ENCODE results near the gene GORASP1. TPM values are rescaled to one million over a fixed set of nuclear protein-coding genes. Genes with fewer than 3 reads are reported as not detected.

GORASP1 gene
- total and polyA plus RNA-seq, 2 of the 13 experiments (the other 11 are each of a cell fraction or from before 2014, with no cell fraction given) = 36.4 to 39.8 TPM

GRCh38 chr3:39114456-39114855 is 7.0 kb upstream of the GORASP1 start:
- no peak overlapping the region for H3K4me2 ChIP-seq (ENCODE audit: low read depth, low read length)
- DNase-seq (ENCODE audit: low spot score) (no peak), ATAC-seq (no peak), FAIRE-seq (no peak)
- H3K27me3 ChIP-seq (ENCODE audit: control insufficient read depth in 1 of 2, insufficient read depth in 2 of 2, low read length in 2 of 2) = no peaks in the 10 kb centered on the region
- no peaks in the 10 kb centered on the region for H3K9me3 ChIP-seq (ENCODE audit: low read length)
- no peak overlapping the region for H3K4me3 ChIP-seq (replicated peaks in 1 of 3; ENCODE audit: insufficient read depth in 1 of 3, low read depth in 2 of 3, low read length in 3 of 3)
- H3K4me1 ChIP-seq (ENCODE audit: insufficient read depth, low read length) = no peaks in the 10 kb centered on the region
- 11% methylated on average over 5 of the region's 5 CpGs for WGBS (ENCODE audit: low lambda C conversion rate)
- CTCF ChIA-PET (ENCODE audit: low intra/inter-chr PET ratio, low total read pairs) = no interaction called here
- H3K27ac ChIP-seq (ENCODE audit: extremely low read length, insufficient read depth, low read length) = no peak overlapping the region
- no peaks in the 10 kb centered on the region for H3K36me3 ChIP-seq (replicated peaks in 1 of 2; ENCODE audit: control insufficient read depth in 1 of 2, insufficient read depth in 2 of 2, low read length in 2 of 2)
- intact Hi-C loops (cut with micrococcal nuclease; ENCODE audit: unreplicated experiment) (no loop called here), in situ Hi-C loops (cut with HindIII; ENCODE audit: extremely low pct_ligation_motif_present, low pct_unique_long_range_greater_than_20kb) (no loop called here)
- no peaks in the 10 kb centered on the region for H4K20me1 ChIP-seq (ENCODE audit: insufficient read depth, low read length)
- H2AFZ ChIP-seq (ENCODE audit: low read length) = no peak overlapping the region
- H3K9ac ChIP-seq (ENCODE audit: insufficient read depth, low read depth, low read length) = no peak overlapping the region
- no peaks in the 10 kb centered on the region for H3K79me2 ChIP-seq (ENCODE audit: insufficient read depth, low read length)
- TF ChIP-seq YEATS4 (CRISPR knock-in tag; IDR thresholded peaks at IDR 0.05; ENCODE audit: borderline replicate concordance) = no peak
- TF ChIP-seq MYPOP (CRISPR knock-in tag; IDR thresholded peaks at IDR 0.05) = no peak
- no peak for TF ChIP-seq RELA (CRISPR knock-in tag; IDR thresholded peaks at IDR 0.05)
- TF ChIP-seq ZNF530 (CRISPR knock-in tag; IDR thresholded peaks at IDR 0.05; ENCODE audit: low read depth) = no peak
- POLR2A ChIA-PET = no interaction called here
- BruUV-seq (replicated peaks) = no TSS peak

GRCh38 chr3:39113291-39113690 is 5.9 kb upstream of the GORASP1 start:
- no peaks in the 10 kb centered on the region for H3K36me3 ChIP-seq (replicated peaks in 1 of 2; ENCODE audit: control insufficient read depth in 1 of 2, insufficient read depth in 2 of 2, low read length in 2 of 2)
- H3K4me3 ChIP-seq (replicated peaks in 1 of 3; ENCODE audit: insufficient read depth in 1 of 3, low read depth in 2 of 3, low read length in 3 of 3) = no peak overlapping the region
- WGBS (ENCODE audit: low lambda C conversion rate) = 52% methylated on average over 3 of the region's 3 CpGs
- intact Hi-C loops (cut with micrococcal nuclease; ENCODE audit: unreplicated experiment) (no loop called here), in situ Hi-C loops (cut with HindIII; ENCODE audit: extremely low pct_ligation_motif_present, low pct_unique_long_range_greater_than_20kb) (no loop called here)
- no peak overlapping the region for H2AFZ ChIP-seq (ENCODE audit: low read length)
- peaks cover 7% of the 10 kb centered on the region for H3K4me1 ChIP-seq (ENCODE audit: insufficient read depth, low read length)
- H3K9ac ChIP-seq (ENCODE audit: insufficient read depth, low read depth, low read length) = no peak overlapping the region
- no peak overlapping the region for H3K27ac ChIP-seq (ENCODE audit: extremely low read length, insufficient read depth, low read length)
- no peak for ATAC-seq
- FAIRE-seq = no peak
- no peaks in the 10 kb centered on the region for H3K27me3 ChIP-seq (ENCODE audit: control insufficient read depth in 1 of 2, insufficient read depth in 2 of 2, low read length in 2 of 2)
- CTCF ChIA-PET (ENCODE audit: low intra/inter-chr PET ratio, low total read pairs) = no interaction called here
- H3K4me2 ChIP-seq (ENCODE audit: low read depth, low read length) = no peak overlapping the region
- H3K79me2 ChIP-seq (ENCODE audit: insufficient read depth, low read length) = no peaks in the 10 kb centered on the region
- POLR2A ChIA-PET = no interaction called here
- no peaks in the 10 kb centered on the region for H4K20me1 ChIP-seq (ENCODE audit: insufficient read depth, low read length)
- no peak for DNase-seq (ENCODE audit: low spot score)
- no peaks in the 10 kb centered on the region for H3K9me3 ChIP-seq (ENCODE audit: low read length)
- no TSS peak for BruUV-seq (replicated peaks)
- TF ChIP-seq ZNF607 (CRISPR knock-in tag; IDR thresholded peaks at IDR 0.05; ENCODE audit: borderline replicate concordance) (no peak), ZNF7 (CRISPR knock-in tag; IDR thresholded peaks at IDR 0.05) (no peak), ZNF431 (CRISPR knock-in tag; IDR thresholded peaks at IDR 0.05; ENCODE audit: borderline replicate concordance, low read depth) (no peak), AFF4 (CRISPR knock-in tag; IDR thresholded peaks at IDR 0.05) (no peak), POGZ (CRISPR knock-in tag; IDR thresholded peaks at IDR 0.05) (no peak), ZNF788 (CRISPR knock-in tag; IDR thresholded peaks at IDR 0.05; ENCODE audit: borderline replicate concordance) (no peak), ZNF616 (CRISPR knock-in tag; IDR thresholded peaks at IDR 0.05; ENCODE audit: low read depth) (no peak), ZNF34 (CRISPR knock-in tag; IDR thresholded peaks at IDR 0.05; ENCODE audit: borderline replicate concordance) (no peak), PHF21A (CRISPR knock-in tag; IDR thresholded peaks at IDR 0.05) (no peak)
